GM18508 (cell line): ENCODE results near the gene THPO.
"Not testable (repeated sequence)": the region's sequence is repeated elsewhere in the genome, so short reads cannot be mapped to it uniquely, and the experiment has no call there.

ENCODE experiments used
- ATAC-seq: cut with Tn5 transposase; IDR thresholded peaks from one replicate; pipeline ENCODE4 v1.9.1; 2021; ENCODE audit warnings: moderate number of reproducible peaks; ENCODE audit not compliant: insufficient read depth, unreplicated experiment

Gene THPO

DNA sequence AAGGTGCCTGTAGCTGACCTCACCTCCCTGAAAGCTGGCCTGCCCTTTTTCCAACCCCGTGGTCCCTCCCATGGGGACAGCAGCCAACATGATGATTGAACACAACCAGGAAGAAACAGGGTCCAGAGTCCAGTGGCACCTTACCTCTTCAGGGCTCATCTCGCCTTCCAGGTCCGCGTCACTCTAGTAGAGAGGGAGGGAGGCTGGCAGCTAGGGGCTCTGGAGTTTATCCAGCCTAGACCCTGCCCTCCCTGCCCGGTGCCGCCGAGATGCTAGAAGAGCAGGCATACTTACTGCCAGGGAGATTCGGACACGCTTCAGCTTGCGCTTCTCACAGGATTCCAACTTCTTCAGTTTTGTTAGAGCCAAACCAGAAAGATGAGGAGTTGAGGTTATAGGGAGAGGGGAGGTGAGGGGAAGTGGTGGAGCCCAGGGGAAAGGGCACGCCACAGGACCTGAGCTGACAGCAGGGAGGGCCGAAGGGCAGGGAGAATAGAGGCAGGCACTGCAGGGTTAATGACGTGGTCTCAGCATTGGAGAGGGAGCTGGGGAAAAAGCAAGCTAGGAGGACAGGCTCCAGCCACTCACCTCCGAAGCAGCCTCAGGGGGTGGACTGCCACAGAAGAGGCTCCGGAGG is 25.7 kb downstream of the THPO start:
- no peak for ATAC-seq

DNA sequence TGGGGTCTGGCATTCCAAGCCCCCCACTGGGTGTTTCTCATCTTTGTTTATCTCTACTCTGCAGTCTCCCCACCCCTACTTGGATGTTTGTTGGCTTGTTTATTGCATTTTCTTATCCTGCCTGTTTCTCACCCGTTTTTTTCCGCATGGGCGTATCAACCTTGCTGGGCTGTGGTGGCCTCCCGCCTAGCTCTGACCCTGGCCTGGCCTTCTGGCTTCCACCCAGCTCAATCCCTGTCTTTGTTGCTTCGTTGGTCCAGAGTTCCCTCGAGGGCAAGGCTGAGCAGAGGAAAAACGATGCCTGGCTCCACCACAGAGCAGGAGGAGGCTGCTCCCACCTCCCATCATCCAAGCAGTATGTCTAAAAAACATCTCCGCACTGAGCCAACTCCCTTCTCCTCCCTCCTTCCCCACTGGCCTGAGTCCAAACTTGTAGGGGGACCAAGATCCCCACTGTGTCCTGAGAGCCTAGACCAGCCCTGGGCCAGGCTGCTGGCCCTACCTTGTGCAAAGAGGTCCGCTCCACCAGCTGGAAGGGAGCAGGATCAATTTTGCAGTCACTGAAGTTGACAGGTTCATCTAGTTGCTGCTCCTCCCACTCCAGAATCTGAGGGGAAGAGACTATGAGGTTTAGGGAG is 26.4 kb downstream of the THPO start:
- no peak for ATAC-seq

GRCh38 chr3:184350618-184351017 is 27.4 kb downstream of the THPO start:
- ATAC-seq = no peak

DNA sequence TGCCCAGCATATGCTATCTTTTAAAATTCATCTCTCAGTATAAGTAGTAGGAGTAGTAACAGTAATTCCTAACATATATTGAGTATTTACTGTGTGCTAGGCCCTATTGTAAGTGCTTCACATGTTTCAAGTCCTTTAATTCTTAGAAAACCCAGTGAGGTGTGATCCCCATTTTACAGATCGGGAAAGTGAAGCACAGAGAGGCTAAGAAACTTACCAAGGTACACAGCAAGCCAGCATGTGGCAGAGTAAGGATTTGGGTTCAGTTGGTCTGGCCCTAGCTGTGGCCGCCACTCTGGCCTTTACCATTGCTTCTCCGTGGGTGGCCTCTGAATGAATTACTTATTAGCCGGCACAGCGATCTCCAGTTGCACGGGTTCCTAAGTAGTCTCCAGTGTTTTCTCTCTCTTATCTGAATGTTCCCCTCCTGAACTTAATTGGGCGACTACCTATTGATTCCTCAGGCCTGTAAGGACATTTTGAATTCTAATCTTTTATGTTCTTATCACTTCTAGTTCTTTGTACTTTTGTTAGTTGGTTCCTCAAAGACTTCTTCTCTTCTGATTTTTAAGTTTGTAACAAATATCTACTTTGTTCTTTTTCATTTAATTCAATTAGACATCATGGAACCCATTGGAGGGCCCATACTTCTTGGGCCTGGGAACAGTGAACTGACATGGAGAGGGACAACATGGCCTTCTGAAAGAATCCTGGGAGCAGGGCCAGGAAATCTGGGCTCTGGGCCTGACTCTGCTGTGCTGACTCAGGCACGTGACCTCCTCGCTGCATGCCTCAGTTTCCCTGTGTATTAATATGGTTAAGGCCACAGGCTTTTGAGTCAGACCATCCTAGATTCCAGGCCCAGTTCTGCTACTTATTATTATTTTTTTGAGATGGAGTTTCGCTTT is 28.2 kb downstream of the THPO start:
- no peak for ATAC-seq

GRCh38 chr3:184348057-184348382 is 30.0 kb downstream of the THPO start:
- no peak for ATAC-seq

DNA sequence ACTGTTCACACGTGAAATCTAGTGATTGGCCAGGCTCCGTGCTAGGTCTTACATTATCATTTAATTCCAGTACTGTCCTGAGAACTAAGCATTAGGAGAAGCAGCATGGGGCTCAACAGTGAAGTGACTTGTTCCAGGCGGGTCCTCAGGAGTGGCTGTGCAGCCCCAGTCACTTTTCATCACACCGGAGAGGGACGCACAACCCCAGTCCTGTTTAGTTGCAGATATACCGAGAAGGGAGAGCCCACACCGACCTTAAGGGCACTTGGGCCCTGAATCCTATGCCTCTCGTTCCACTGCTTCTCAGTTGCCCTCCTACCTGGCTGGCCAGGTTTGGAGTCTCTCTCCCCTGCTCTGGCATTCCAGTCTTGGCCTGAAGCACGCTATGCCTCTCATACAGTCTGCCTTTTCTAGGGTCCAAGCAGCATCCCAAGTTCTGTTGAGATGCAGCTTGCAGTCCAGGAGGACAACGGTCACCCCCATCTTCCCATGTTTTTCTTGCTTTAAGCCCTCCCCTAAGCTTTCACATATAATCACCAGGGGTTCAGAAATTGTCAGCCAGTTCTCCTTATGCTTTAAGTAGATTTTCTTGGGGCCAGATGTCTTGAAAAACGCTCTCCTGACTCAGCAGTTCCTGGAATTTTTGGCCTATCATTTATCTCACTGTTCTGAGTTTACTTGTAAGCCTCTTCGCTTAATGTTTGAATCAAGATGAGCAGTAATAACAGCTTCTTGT is 30.5 kb downstream of the THPO start:
- ATAC-seq = no peak

- ATAC-seq = no peak
Observed at GRCh38 chr3:184346480-184347190, 31.4 kb downstream of the THPO start.

DNA sequence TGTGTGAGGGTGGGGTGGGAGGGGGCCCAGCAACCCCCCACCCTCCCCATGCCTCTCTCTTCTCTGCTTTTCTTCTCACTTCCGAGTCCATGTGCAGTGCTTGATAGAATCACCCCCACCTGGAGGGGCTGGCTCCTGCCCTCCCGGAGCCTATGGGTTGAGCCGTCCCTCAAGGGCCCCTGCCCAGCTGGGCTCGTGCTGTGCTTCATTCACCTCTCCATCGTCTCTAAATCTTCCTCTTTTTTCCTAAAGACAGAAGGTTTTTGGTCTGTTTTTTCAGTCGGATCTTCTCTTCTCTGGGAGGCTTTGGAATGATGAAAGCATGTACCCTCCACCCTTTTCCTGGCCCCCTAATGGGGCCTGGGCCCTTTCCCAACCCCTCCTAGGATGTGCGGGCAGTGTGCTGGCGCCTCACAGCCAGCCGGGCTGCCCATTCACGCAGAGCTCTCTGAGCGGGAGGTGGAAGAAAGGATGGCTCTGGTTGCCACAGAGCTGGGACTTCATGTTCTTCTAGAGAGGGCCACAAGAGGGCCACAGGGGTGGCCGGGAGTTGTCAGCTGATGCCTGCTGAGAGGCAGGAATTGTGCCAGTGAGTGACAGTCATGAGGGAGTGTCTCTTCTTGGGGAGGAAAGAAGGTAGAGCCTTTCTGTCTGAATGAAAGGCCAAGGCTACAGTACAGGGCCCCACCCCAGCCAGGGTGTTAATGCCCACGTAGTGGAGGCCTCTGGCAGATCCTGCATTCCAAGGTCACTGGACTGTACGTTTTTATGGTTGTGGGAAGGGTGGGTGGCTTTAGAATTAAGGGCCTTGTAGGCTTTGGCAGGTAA is 32.5 kb downstream of the THPO start:
- ATAC-seq = no peak

- ATAC-seq = no peak
Observed at GRCh38 chr3:184344579-184345316, 33.3 kb downstream of the THPO start.

GRCh38 chr3:184343200-184343876 is 34.7 kb downstream of the THPO start:
- ATAC-seq = no peak

GRCh38 chr3:184341925-184342324 is 36.1 kb downstream of the THPO start:
- no peak for ATAC-seq

DNA sequence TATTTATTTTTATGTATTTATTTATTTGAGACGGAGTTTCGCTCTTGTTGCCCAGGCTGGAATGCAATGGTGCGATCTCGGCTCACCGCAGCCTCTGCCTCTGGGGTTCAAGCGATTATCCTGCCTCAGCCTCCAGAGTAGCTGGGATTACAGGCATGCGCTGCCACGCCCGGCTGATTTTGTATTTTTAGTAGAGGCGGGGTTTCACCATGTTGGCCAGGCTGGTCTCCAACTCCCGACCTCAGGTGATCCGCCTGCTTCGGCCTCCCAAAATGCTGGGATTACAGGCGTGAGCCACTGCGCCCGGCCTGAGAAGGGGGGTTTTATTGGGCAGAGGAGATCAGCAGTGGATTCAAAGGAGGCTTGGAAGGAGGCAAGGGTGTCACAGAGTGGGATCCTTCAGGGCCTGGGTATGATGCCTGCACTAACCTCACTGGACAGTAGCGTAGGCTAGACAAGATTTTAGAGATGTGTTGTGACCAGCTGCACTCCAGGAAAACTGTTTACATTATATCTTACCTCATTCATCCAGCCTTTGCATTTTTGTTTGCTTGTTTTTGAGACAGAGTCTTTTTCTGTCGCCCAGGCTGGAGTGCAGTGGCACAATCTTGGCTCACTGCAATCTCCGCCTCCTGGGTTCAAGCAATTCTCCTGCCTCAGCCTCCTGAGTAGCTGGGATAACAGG is 38.4 kb downstream of the THPO start:
- not testable (repeated sequence) for ATAC-seq

- no peak for ATAC-seq
Observed at GRCh38 chr3:184339001-184339400, 39.0 kb downstream of the THPO start.

DNA sequence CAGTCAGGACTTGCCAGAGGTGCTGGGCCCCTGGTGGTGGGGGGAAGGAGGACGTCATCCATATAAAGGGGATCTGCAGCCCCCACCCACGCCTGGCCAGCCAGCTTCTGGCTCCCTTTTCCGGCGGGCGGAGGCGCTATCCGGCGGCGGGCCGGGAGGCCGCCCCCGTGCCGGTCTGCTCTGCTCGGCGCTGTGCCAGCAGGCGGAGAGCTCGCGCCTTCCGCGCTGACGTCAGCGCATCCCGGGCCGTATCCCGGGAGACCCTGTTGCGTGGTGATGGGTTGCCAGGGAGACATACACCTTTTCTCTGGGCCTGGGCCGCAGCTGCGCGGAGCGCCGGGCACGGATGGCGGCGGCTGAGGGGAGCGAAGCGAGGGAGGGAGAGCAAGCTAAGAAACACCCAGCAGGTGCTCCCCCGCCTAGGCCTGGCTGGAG is 39.5 kb downstream of the THPO start:
- ATAC-seq = no peak

DNA sequence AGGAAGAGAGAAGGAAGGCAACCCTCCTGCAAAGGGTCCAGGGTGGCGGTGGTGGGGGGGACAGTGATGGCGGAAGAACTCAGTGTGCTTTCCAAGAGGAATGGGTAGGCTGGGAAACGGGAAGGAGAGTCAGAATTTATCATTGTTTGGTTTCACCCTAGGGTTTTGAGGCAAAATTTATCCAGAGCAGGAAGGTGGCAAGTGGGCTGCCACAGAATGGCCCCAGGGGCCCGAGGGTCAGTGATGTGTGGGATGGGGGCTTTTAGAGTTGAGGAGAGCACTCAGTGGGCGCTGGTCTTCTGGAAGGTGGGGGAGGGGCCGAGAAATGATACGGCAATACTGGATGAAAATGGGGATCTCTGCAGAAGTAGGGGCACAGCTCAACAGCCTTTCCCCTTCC is 40.0 kb downstream of the THPO start:
- no peak for ATAC-seq

GRCh38 chr3:184337399-184337714 is 40.6 kb downstream of the THPO start, which contains the start of gene FAM131A:
FAM131A (plus strand) TSS chr3:184337600; CDS start chr3:184337631, 31 bp downstream.
- no peak for ATAC-seq

- ATAC-seq = no peak
Observed at GRCh38 chr3:184336547-184337398, 41.2 kb downstream of the THPO start.
